ENCODE measurements around the gene SS18L1.
A peak's percentile ranks its signal among the peaks of the same experiment; 100 is the strongest.

The SS18L1 gene

GRCh38 chr20:62119591-62120364 lies 23.8 kb upstream of the SS18L1 start:
- Histone ChIP-seq H3K27me3 (ENCODE audit: insufficient read depth, poor library complexity, severe bottlenecking) (no peaks in the 10 kb centered on the region), H3K27ac (replicated peaks) (no peak overlapping the region), H3K4me3 (replicated peaks; ENCODE audit: insufficient read depth, low read length) (no peak overlapping the region)
- no peak for DNase-seq (ENCODE audit: low read depth in 1 of 2, low spot score in 1 of 2)
- TF ChIP-seq SPI1 (IDR thresholded peaks at IDR 0.05; ENCODE audit: borderline replicate concordance, low read depth) = no peak
- no peak for TF ChIP-seq CTCF (IDR thresholded peaks at IDR 0.05; ENCODE audit: insufficient read depth, low read length)
- no peak for TF ChIP-seq REST (IDR thresholded peaks at IDR 0.05; ENCODE audit: insufficient replicate concordance, low read depth)

DNA sequence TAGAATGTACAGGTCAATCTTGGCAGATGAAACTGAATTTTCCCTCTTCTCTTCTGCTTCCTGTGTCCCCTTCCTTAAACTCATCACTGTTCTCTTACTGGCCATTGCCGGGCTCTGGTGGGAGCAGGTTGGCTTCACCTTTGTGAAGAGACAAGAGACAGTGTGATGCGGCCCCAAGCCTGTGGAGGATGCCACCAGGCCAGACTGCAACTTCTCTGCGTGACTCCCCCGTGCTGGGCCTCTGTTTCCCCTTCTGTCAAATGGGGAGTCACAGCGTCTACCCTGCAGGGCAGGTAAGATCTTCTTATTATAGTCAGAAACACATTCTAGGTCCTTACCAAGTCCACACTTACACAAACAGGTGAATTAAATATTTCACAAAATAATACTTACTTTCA lies 23.2 kb upstream of the SS18L1 start:
- no peak for TF ChIP-seq REST (IDR thresholded peaks at IDR 0.05; ENCODE audit: insufficient replicate concordance, low read depth)
- TF ChIP-seq GABPA (IDR thresholded peaks at IDR 0.05; ENCODE audit: low read depth) = no peak
- no peak for TF ChIP-seq SPI1 (IDR thresholded peaks at IDR 0.05; ENCODE audit: borderline replicate concordance, low read depth)
- TF ChIP-seq CTCF (IDR thresholded peaks at IDR 0.05; ENCODE audit: insufficient read depth, low read length) = no peak
- no peak for TF ChIP-seq POLR2AphosphoS5 (IDR thresholded peaks at IDR 0.05; ENCODE audit: low read depth)
- H3K27me3 ChIP-seq (ENCODE audit: insufficient read depth, poor library complexity, severe bottlenecking) = no peaks in the 10 kb centered on the region
- no peak overlapping the region for H3K4me3 ChIP-seq (replicated peaks; ENCODE audit: insufficient read depth, low read length)
- H3K27ac ChIP-seq (replicated peaks) = no peak overlapping the region
- DNase-seq (ENCODE audit: low read depth in 1 of 2, low spot score in 1 of 2) = no peak

DNA sequence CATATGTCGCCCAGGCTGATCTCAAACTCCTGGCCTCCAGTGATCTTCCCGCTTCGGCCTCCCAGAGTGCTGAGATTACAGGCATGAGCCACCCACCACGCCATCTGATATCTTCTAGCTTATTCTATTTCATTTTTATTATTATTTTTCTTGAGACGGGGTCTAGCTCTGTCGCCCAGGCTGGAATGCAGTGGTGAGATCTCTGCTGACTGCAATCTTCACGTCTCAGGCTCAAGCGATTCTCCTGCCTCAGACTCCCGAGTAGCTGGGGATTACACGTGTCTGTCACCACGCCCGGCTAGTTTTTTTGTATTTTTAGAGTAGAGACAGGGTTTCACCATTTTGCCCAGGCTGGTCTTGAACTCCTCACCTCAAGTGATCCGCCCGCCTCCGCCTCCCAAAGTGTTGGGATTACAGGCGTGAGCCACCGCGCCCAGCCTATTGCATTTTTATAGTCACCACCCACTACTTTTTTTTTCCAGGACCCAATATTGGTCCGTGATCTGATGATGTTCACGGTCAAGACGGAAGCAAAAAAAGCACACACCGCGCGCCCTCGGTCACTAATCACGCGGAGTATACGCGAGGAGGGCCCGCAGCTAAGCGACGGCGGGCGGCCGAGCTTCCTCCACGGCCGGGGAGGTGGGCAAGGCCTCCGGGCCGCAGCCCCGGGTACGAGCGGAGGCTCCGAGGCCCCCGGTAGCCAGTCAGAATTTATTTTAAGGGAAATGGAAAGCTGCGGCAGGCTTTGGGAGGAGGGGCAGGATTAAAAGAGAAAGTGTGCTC lies 22.4 kb upstream of the SS18L1 start:
- peak overlapping the region; percentile 61 for H3K4me3 ChIP-seq (replicated peaks; ENCODE audit: insufficient read depth, low read length)
- peak overlapping the region; percentile 95 for H3K27ac ChIP-seq (replicated peaks)
- TF ChIP-seq POLR2AphosphoS5 (IDR thresholded peaks at IDR 0.05; ENCODE audit: low read depth) (peak; percentile 56), REST (IDR thresholded peaks at IDR 0.05; ENCODE audit: insufficient replicate concordance, low read depth) (no peak), CTCF (IDR thresholded peaks at IDR 0.05; ENCODE audit: insufficient read depth, low read length) (no peak)
- H3K27me3 ChIP-seq (ENCODE audit: insufficient read depth, poor library complexity, severe bottlenecking) = no peaks in the 10 kb centered on the region
- DNase-seq (ENCODE audit: low read depth in 1 of 2, low spot score in 1 of 2) = peak in 1 of 2 experiments; percentile 58
